Astrocyte (in vitro differentiated cells and primary cell): ENCODE measurements around the gene RNASE12.

ENCODE experiments used
- CTCF ChIP-seq: IDR thresholded peaks from 2 replicates; pipeline ENCODE4 v1.5.1; 2011; ENCODE audit warnings: low read depth, mild to moderate bottlenecking, inconsistent platforms, low read length, moderate library complexity; ENCODE audit not compliant: insufficient read depth
- EZH2 ChIP-seq: IDR thresholded peaks from 2 replicates; pipeline ENCODE4 v1.6.1; 2012; ENCODE audit warnings: mild to moderate bottlenecking, low read length, inconsistent platforms; ENCODE audit not compliant: insufficient read depth

DNA sequence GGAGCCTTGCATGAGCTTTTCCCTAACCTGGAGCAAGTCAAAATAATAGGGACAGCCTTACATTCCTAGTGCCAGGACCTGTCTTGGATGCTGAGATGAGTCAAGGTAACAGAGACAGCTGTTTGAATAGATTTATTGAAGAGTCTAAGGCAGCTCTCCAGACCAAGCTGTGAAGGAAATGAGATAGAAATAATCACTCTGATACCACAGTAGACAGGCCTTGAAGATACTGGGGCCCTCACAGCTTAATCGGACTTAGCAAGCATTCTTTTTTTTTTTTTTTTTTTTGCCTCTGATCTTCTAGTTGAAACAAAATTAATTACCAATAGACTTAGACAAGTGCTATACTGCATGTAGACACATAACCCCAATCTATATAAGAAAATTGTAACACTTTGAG lies 27.2 kb downstream of the RNASE12 start:
- TF ChIP-seq CTCF = no peak
- TF ChIP-seq EZH2 = no peak
